Measurements from ENCODE around the gene MPND.

MPND gene

GRCh38 chr19:4305659-4306058 is 37.7 kb upstream of the MPND start:
- no peak for TF ChIP-seq CTCF (IDR thresholded peaks at IDR 0.05; ENCODE audit: control insufficient read depth, insufficient read depth, low read depth, low read length, missing control alignments)

GRCh38 chr19:4310247-4311121 is 32.9 kb upstream of the MPND start:
- DNase-seq (ENCODE audit: low read depth) = no peak
- TF ChIP-seq CTCF (IDR thresholded peaks at IDR 0.05; ENCODE audit: control insufficient read depth, insufficient read depth, low read depth, low read length, missing control alignments) = no peak
- H3K4me3 ChIP-seq (ENCODE audit: control insufficient read depth, low read depth, low read length) = no peak overlapping the region

More at GRCh38 chr19:4305659-4306058, 37.7 kb upstream of the MPND start:
- no peak for DNase-seq (ENCODE audit: low read depth)
- H3K4me3 ChIP-seq (ENCODE audit: control insufficient read depth, low read depth, low read length) = no peak overlapping the region

GRCh38 chr19:4313847-4314490 is 29.4 kb upstream of the MPND start:
- DNase-seq (ENCODE audit: low read depth) = no peak
- no peak overlapping the region for H3K4me3 ChIP-seq (ENCODE audit: control insufficient read depth, low read depth, low read length)
- TF ChIP-seq CTCF (IDR thresholded peaks at IDR 0.05; ENCODE audit: control insufficient read depth, insufficient read depth, low read depth, low read length, missing control alignments) = no peak

GRCh38 chr19:4316956-4317355 is 26.4 kb upstream of the MPND start:
- DNase-seq (ENCODE audit: low read depth) = no peak
- TF ChIP-seq CTCF (IDR thresholded peaks at IDR 0.05; ENCODE audit: control insufficient read depth, insufficient read depth, low read depth, low read length, missing control alignments) = no peak
- no peak overlapping the region for H3K4me3 ChIP-seq (ENCODE audit: control insufficient read depth, low read depth, low read length)

GRCh38 chr19:4318460-4318859 is 24.9 kb upstream of the MPND start:
- TF ChIP-seq CTCF (IDR thresholded peaks at IDR 0.05; ENCODE audit: control insufficient read depth, insufficient read depth, low read depth, low read length, missing control alignments) = no peak
- no peak overlapping the region for H3K4me3 ChIP-seq (ENCODE audit: control insufficient read depth, low read depth, low read length)
- no peak for DNase-seq (ENCODE audit: low read depth)

GRCh38 chr19:4319067-4319718 is 24.2 kb upstream of the MPND start:
- H3K4me3 ChIP-seq (ENCODE audit: control insufficient read depth, low read depth, low read length) = no peak overlapping the region
- no peak for TF ChIP-seq CTCF (IDR thresholded peaks at IDR 0.05; ENCODE audit: control insufficient read depth, insufficient read depth, low read depth, low read length, missing control alignments)
- DNase-seq (ENCODE audit: low read depth) = no peak
